Astrocyte (in vitro differentiated cells and primary cell): ENCODE results near the gene ASB14.

ENCODE experiments used
- EZH2 ChIP-seq: IDR thresholded peaks from 2 replicates; pipeline ENCODE4 v1.6.1; 2012; ENCODE audit warnings: mild to moderate bottlenecking, low read length, inconsistent platforms; ENCODE audit not compliant: insufficient read depth
- TF ChIP-seq, protein P1 (sequence below): IDR thresholded peaks from 2 replicates; pipeline ENCODE4 v1.5.1; 2011; ENCODE audit warnings: low read depth, mild to moderate bottlenecking, inconsistent platforms, low read length, moderate library complexity; ENCODE audit not compliant: insufficient read depth

GRCh38 chr3:57261119-57261518 lies 31.4 kb downstream of the ASB14 start:
- TF ChIP-seq, protein P1, sequence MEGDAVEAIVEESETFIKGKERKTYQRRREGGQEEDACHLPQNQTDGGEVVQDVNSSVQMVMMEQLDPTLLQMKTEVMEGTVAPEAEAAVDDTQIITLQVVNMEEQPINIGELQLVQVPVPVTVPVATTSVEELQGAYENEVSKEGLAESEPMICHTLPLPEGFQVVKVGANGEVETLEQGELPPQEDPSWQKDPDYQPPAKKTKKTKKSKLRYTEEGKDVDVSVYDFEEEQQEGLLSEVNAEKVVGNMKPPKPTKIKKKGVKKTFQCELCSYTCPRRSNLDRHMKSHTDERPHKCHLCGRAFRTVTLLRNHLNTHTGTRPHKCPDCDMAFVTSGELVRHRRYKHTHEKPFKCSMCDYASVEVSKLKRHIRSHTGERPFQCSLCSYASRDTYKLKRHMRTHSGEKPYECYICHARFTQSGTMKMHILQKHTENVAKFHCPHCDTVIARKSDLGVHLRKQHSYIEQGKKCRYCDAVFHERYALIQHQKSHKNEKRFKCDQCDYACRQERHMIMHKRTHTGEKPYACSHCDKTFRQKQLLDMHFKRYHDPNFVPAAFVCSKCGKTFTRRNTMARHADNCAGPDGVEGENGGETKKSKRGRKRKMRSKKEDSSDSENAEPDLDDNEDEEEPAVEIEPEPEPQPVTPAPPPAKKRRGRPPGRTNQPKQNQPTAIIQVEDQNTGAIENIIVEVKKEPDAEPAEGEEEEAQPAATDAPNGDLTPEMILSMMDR = no peak
- TF ChIP-seq EZH2 = no peak
